Prostate gland (tissue), 2 donors: ENCODE measurements around the gene ZNF558. TPM values are rescaled to one million over a fixed set of nuclear protein-coding genes. Genes with fewer than 3 reads are reported as not detected.

Experiments used
- DNase-seq: peaks from one replicate; pipeline ENCODE4 v3.0.0-alpha.2; 2019; ENCODE audit warnings: low spot score
- H3K27ac ChIP-seq, 2 donors: fragments of 200-600 bp; sonication (generic); 2 replicates each; pipeline ENCODE4 v1.5.1; 2017 to 2019
- H3K27me3 ChIP-seq: fragments of 200-600 bp; sonication (generic); replicated peaks from 2 replicates; pipeline ENCODE4 v1.5.1; 2019; ENCODE audit not compliant: insufficient read depth
- H3K36me3 ChIP-seq, 2 donors: fragments of 200-600 bp; sonication (generic); 1 replicate in 1 of 2; 2 replicates in 1 of 2; pipeline versions ENCODE4 v1.5.1 to v1.8.1; 2017 to 2019
- H3K4me1 ChIP-seq: fragments of 200-600 bp; sonication (generic); replicated peaks from 2 replicates; pipeline ENCODE4 v1.5.1; 2019
- H3K4me3 ChIP-seq, 2 donors: fragments of 200-600 bp; sonication (generic); 2 replicates each; pipeline ENCODE4 v1.5.1; 2017 to 2019
- H3K9me3 ChIP-seq: fragments of 200-600 bp; sonication (generic); 2 replicates; pipeline ENCODE4 v1.5.1; 2017
- POLR2A ChIP-seq: fragments of 450-650 bp; IDR thresholded peaks from one replicate; pipeline ENCODE4 v1.6.1; 2016; ENCODE audit warnings: antibody characterized with exemption, mild to moderate bottlenecking
- POLR2AphosphoS5 ChIP-seq: sonication (generic); formaldehyde crosslinking; IDR thresholded peaks from one replicate; pipeline ENCODE4 v1.6.1; 2017; ENCODE audit warnings: antibody characterized with exemption
- WGBS: methylation state at CpG from one replicate; pipeline ENCODE4 v1.1.5; 2018; 5-methylcytosine and 5-hydroxymethylcytosine counted together
- intact Hi-C: fragments of 100-400 bp; cut with DNase I; formaldehyde crosslinking; loops from one replicate; pipeline ENCODE4 v1.14.2; 2022
- total RNA-seq, 2 donors: library from RNA; depleted of rRNA; stranded (reverse); fragments of >200 nt; gene quantifications; one replicate each; pipeline ENCODE4 v1.1.0, GENCODE V29; 2016
- TF ChIP-seq, protein P1 (sequence below), 4 experiments: fragments of 200-600 bp in 2 of 4; fragments of 450-650 bp in 2 of 4; sonication (generic) in 2 of 4; IDR thresholded peaks; 1 replicate in 3 of 4; 2 replicates in 1 of 4; pipeline ENCODE4 v1.5.1; 2016 to 2019; ENCODE audit warnings: antibody characterized with exemption in 4 of 4, mild to moderate bottlenecking in 2 of 4, moderate library complexity in 2 of 4

Gene ZNF558
- total RNA-seq, 2 donors from 2014 or later, result 28.6 to 45.2 TPM

DNA sequence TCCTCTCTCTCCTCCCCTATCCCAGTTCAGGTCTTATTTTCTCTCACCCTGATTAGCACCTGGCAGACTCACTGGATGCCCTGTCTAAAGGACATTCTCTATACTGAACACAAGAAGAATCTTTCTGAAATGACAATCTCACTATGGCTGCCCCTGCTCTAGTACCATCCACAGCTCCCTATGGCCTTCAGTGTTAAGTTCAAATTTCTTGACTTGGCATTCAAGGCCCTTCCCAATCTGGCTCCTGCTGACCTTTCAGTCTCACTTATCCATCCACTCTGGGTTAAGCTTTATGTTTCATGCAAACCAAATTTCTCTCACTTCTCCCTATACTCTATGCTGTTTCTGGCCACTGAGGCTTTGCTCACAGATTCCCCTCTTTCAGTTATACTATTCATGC, 34.2 kb upstream of the ZNF558 start:
- H3K27ac ChIP-seq, result no peak overlapping the region
- TF ChIP-seq, protein P1, sequence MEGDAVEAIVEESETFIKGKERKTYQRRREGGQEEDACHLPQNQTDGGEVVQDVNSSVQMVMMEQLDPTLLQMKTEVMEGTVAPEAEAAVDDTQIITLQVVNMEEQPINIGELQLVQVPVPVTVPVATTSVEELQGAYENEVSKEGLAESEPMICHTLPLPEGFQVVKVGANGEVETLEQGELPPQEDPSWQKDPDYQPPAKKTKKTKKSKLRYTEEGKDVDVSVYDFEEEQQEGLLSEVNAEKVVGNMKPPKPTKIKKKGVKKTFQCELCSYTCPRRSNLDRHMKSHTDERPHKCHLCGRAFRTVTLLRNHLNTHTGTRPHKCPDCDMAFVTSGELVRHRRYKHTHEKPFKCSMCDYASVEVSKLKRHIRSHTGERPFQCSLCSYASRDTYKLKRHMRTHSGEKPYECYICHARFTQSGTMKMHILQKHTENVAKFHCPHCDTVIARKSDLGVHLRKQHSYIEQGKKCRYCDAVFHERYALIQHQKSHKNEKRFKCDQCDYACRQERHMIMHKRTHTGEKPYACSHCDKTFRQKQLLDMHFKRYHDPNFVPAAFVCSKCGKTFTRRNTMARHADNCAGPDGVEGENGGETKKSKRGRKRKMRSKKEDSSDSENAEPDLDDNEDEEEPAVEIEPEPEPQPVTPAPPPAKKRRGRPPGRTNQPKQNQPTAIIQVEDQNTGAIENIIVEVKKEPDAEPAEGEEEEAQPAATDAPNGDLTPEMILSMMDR (IDR thresholded peaks at IDR 0.05), result no peak
- no peak for TF ChIP-seq POLR2AphosphoS5
- no peak for TF ChIP-seq POLR2A
- no peak overlapping the region for H3K4me3 ChIP-seq
- H3K36me3 ChIP-seq, result no peaks in the 10 kb centered on the region
- H3K9me3 ChIP-seq, result no peaks in the 10 kb centered on the region
- no peaks in the 10 kb centered on the region for H3K27me3 ChIP-seq
- no peaks in the 10 kb centered on the region for H3K4me1 ChIP-seq
- DNase-seq, result no peak
- intact Hi-C loops, result no loop called here

DNA sequence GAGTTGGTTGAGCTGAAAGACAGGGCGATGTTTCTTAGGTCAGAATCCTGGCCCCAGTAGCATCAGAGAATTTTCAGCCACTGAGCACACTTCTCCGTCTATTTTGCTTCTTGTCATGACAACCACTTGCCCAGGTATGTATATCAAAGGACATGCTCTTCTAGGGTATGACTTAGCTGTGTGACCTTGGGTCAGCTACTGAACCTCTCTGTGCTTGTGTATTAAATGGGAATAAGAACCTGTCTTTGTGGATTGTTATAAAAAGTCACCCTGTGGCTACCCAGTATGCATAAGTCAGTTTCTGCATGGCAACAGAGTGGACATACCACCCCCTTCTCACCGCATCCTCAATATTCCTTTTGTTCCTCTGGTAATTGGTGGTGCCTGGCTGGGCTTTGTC, 26.2 kb upstream of the ZNF558 start:
- DNase-seq, result no peak
- 90% methylated on average over 3 of the region's 3 CpGs for WGBS
- no peak overlapping the region for H3K4me3 ChIP-seq
- intact Hi-C loops, result no loop called here
- H3K36me3 ChIP-seq, result no peaks in the 10 kb centered on the region
- no peaks in the 10 kb centered on the region for H3K4me1 ChIP-seq
- TF ChIP-seq POLR2A, result no peak
- TF ChIP-seq, protein P1 (IDR thresholded peaks at IDR 0.05), result no peak
- no peak for TF ChIP-seq POLR2AphosphoS5
- no peak overlapping the region for H3K27ac ChIP-seq
- no peaks in the 10 kb centered on the region for H3K9me3 ChIP-seq
- no peaks in the 10 kb centered on the region for H3K27me3 ChIP-seq

DNA sequence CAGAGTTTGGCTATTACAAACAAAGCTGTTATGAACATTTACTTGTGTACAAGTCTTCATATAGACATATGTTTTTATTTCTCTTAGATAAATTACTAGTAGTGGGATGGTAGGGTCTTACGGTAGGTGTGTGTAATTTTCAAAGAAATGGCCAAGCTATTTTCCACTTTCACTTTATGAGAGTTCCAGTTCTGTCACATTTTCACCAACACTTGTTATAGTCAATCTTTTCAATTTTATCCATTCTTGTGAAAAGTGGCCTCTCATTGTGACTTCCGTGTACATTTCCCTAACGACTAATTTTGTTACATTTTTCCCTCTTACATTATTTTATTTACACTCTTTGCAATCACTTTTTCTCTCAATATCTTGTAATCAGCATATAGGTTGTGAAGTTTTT, 18.4 kb upstream of the ZNF558 start:
- Histone ChIP-seq H3K4me1 (no peaks in the 10 kb centered on the region), H3K9me3 (no peaks in the 10 kb centered on the region), H3K27me3 (no peaks in the 10 kb centered on the region), H3K4me3 (no peak overlapping the region), H3K36me3 (no peaks in the 10 kb centered on the region), H3K27ac (no peak overlapping the region)
- 90% methylated on average over 3 of the region's 3 CpGs for WGBS
- TF ChIP-seq, protein P1 (IDR thresholded peaks at IDR 0.05), result no peak
- no peak for TF ChIP-seq POLR2A
- no peak for TF ChIP-seq POLR2AphosphoS5
- no peak for DNase-seq
- intact Hi-C loops, result no loop called here

DNA sequence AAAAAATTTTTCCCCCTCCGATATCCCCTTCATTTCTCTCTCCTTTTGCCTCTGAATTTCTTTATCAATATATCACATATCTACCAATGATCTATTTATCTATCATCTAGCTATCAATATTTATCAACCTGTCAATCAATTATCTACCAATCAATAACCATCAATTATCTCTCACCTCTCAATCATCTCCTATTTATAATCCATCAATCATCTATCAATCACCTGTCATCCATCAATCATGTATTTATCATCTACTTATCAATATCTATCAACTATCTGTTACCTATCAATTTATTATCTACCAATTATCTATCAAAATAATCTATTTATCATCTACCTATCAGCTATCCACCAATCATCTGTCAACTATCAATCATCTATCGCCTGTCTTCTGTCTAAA, 17.1 kb upstream of the ZNF558 start:
- intact Hi-C loops, result no loop called here
- TF ChIP-seq POLR2A, result no peak
- TF ChIP-seq, protein P1 (IDR thresholded peaks at IDR 0.05), result no peak
- TF ChIP-seq POLR2AphosphoS5, result no peak
- H3K4me1 ChIP-seq, result no peaks in the 10 kb centered on the region
- DNase-seq, result no peak
- H3K27ac ChIP-seq, result no peak overlapping the region
- 95% methylated on average over 2 of the region's 2 CpGs for WGBS
- H3K4me3 ChIP-seq, result no peak overlapping the region
- no peaks in the 10 kb centered on the region for H3K9me3 ChIP-seq
- no peaks in the 10 kb centered on the region for H3K36me3 ChIP-seq
- H3K27me3 ChIP-seq, result no peaks in the 10 kb centered on the region

DNA sequence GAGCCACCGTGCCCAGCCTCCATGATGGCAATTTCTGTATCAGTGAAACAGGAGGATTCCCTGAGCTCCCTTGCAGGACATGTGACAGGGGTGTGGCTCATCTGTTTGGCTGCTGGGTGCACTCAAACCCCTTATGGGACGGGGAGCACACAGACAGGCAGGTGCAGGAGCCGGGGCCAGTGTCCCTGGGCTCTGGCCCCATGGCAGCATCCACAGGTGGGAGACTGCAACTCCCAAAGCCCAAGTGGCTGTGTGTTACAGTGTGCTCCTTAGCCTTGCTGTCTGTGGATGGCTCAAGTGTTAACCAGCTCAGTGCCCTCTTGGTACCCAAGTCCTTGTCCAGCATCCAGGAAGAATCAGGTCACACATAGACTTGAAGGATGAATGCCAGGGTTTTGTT, 14.7 kb upstream of the ZNF558 start:
- H3K4me3 ChIP-seq, result no peak overlapping the region
- DNase-seq, result no peak
- intact Hi-C loops, result no loop called here
- no peak overlapping the region for H3K27ac ChIP-seq
- 76% methylated on average over 3 of the region's 3 CpGs for WGBS
- no peaks in the 10 kb centered on the region for H3K36me3 ChIP-seq
- no peaks in the 10 kb centered on the region for H3K27me3 ChIP-seq
- H3K4me1 ChIP-seq, result no peaks in the 10 kb centered on the region
- no peaks in the 10 kb centered on the region for H3K9me3 ChIP-seq
- TF ChIP-seq POLR2AphosphoS5 (no peak), POLR2A (no peak)
- TF ChIP-seq, protein P1 (IDR thresholded peaks at IDR 0.05), result no peak
